Stimulated activated CD4-positive, alpha-beta T cell treated with anti-CD3 and anti-CD28 coated beads, Interleukin-2, amount 100 ng/mL, for 48 hours (primary cell): ENCODE data around the gene FCHSD1.
A peak's percentile ranks its signal among the peaks of the same experiment; 100 is the strongest.

Source experiments
- DNase-seq, 2 donors: peaks; one replicate each; pipeline ENCODE4 v3.0.0-alpha.2; 2020

FCHSD1 gene

DNA sequence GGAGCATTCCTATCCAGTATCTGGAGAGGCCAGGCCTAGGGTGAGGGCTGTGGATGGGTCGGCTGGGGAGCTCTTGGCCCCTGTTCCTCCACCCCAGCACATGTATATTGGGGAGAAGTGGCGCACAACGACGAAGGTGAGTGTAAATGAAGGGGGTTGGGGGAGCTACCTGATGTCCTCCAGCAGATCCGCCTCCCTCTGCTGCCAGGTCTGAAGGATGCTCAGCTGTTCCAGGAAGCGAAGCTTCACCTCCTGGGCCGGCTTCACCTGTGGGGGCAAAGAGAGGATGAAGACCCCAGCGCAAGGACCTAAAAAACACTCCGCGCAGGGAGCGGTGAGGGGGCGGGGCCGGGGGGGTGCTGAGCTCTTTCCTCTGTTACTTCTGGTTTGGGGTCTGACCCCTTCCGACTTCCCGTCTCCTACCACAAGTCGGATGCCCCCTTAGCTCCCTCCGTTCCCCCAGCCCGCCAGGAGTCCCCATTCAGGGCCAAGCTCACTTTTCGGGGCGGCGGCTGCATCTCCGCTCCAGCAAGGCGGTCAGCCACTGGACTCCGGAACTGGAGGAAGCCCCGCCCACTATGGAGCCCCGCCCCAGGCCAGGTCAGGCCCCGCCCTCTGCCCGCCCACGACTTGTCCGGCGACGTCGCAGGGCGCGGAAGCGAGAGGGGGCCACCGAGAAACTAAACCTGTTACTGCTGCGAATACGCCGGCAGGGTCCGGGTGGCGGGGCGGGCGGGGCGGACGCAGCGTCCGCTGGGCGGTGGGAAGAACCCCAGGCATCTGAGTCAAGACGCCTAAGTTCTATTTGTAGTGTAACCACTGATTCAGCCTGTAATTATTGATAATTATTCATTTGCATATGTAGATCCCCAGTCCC, at the start of gene FCHSD1:
Gene FCHSD1, minus strand, starts transcription at position 568 of the 877 bp plus-strand sequence. Its CDS starts 50 bp downstream, at position 518.
- peak; percentile 83 to 86 for DNase-seq

GRCh38 chr5:141697586-141697985, 46.4 kb upstream of the FCHSD1 start:
- DNase-seq: no peak

DNA sequence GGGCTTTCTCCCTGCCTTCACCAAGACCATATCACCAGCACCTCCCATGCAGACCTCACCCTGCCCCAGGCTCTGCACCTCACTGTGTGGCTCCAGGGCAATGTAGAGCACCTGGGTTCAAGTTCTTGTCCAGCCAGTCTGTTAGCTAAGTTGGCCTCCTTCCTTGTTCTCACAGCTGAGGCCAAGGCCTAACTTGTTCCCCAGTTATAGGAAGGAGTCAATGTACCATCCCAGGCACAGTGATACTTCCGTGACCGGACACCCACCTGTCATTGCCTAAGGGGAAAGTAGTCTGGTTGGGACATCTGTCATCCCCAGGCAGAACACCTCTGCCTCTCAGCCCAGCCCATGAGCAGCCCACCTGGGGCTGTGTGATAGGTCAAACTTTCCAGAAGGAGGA, 45.2 kb upstream of the FCHSD1 start:
- DNase-seq: no peak

GRCh38 chr5:141695627-141696215, 44.5 kb upstream of the FCHSD1 start:
- no peak for DNase-seq

DNA sequence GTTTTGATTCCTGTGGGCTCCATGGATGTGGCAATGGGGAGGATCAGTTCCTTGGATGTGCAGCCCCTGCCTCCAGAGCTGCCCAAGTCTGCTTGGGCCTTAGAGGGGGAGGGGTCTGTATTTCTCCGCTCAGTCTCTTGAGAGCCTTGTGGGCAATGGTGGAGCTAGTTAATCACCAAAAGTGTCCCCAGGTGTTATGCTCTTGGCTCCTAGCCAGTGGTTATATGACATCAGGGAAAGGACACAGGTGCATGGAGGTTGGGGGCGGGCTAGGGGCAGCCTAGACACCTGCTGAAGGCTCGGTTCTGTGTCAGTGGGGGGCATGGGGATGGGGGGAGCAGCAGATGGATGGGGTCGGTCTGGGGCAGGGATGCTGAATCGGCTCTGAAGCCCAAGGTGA, 43.3 kb upstream of the FCHSD1 start:
- DNase-seq: no peak

DNA sequence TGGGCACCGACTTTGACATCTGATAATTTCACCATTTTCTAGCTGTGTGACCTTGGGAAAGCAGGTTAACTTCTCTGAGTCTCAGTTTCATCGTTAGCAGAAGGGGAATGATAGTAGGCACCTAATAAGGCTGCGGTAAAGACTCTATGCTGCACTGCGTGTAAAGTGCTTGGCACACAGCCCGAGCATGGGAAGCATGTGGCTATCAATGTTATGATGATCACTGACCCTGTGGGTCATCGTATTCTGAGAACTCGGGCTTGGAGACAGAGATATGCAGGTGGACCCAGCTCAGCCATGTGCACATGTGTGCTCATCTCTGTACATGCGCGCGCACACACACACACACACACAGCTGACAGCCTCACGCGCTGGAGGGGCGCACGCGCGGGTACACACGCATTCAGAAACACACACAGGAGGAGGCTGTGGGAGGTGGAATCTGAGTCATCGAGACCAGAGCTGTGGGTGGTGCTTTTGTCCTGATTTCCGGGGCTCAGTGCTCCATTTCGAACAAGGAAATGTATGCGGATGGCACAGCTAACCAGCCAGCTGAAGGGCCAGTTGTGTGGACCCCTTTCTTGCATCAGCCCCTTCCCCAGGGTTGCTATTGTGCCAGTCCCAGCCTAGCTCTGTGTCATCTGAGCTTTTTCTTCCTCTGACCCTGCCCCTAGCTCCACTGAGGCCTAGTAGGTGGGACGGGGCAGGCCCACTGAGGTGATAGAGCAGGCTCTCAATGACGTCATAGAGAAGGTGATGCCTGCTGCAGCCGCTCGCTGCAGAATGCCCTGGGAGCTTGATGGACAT, 41.9 kb upstream of the FCHSD1 start:
- DNase-seq: peak; percentile 66 to 68

- no peak for DNase-seq
These were observed 41.3 kb upstream of the FCHSD1 start for GRCh38 chr5:141692533-141692888.

GRCh38 chr5:141691867-141692532, 40.8 kb upstream of the FCHSD1 start:
- DNase-seq: peak; percentile 94 to 97

DNA sequence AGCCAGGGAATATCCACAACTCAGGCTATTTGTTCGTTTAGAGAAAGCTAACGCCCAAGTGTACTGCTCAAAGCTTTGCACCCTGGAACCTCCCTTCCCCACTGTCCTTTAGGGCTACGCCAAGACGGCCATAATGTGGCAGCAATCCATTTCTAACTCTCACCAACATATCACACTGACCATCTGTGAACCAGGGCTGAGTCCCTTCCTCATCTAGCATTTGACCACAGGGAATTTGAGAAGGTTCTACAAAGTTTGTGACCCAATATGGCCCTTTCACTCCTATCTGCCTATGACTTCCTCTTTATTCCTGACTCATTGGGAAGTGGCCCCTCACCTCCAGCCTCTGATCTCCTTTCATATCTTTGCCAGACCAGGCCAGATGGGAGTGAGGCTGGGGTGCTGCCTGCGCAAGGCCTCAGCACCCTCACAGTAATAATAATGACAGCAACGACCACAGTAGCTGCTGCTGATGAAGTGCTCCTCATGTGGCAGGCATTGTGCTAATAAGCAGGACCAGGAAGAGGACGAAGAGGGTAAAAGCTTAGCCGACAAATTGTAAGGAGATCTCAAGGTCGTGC, 40.2 kb upstream of the FCHSD1 start:
- DNase-seq: no peak

- DNase-seq: no peak
These were observed 35.6 kb upstream of the FCHSD1 start for GRCh38 chr5:141686648-141687416.

DNA sequence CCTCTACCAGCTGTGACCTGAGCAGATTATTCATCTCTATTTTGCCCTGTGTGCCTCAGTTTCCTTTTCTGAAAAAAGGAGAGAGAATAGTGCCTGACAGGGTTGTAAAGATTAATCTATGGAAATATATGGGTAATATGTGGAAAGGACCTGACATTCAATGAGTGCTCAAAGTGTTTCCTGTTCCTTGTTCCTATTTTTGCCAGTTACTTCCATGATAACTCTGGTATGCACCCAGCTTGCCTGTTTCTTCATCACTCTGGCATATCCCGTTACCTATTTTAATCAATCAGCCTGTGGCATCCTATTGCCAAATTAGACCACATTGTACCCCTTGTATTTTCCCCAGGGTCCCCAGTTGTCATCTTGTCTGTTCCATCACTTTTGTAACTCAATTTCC, 34.4 kb upstream of the FCHSD1 start:
- DNase-seq: no peak

GRCh38 chr5:141683596-141684141, 32.5 kb upstream of the FCHSD1 start:
- DNase-seq: no peak

DNA sequence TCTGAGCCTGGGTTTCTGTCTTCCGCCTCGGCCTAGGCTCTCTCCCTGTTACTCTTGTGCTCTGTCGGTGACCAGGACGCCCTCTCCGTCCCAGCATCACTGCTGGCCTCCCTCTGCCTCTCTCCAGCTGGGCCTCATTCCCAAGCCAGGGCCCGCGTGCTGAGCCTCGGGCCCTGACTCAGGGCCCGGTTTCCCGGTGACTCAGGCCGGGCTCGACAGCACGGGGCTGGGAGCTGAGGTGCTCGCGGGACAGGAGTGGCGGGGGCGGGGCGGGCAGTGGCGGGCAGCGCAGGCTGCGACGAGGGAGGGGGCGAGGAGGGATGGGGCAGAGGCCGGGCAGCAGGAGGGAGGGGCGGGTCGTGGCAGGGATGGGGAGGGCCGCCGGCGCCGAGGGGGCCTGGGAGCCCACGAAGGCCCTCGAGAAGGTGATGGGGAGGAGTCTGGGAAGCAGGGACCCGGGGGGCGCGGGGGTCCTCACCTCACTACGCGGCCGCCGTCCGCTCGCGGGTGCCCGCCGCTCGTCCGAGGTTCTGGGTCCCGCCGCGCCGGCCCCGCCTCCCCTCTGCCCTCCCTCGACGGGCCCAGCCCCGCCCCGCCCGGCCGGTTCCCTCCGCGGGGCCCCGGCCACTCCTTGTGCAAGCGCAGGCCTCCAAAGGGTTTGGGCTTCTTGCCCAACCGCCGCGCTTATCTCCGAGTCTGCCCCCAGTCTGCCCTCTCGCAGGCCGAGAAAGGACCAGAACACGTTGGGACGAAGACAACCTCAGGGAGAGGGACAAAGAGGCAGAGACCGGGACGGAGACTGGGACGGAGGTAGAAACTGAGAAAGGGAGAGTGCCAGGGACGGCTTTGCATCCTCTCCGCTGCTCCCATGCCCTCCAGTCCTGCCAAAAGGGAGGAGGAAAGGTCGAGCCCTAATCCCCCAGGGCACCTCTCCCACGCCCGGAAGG, 30.8 kb upstream of the FCHSD1 start, which contains the start of gene ARAP3:
Gene ARAP3, minus strand, starts transcription at position 536 of the 947 bp plus-strand sequence. CDS start 1,744 bp downstream, outside the sequence.
- DNase-seq: peak; percentile 31 to 32

GRCh38 chr5:141681295-141681694, 30.1 kb upstream of the FCHSD1 start:
- DNase-seq: no peak

DNA sequence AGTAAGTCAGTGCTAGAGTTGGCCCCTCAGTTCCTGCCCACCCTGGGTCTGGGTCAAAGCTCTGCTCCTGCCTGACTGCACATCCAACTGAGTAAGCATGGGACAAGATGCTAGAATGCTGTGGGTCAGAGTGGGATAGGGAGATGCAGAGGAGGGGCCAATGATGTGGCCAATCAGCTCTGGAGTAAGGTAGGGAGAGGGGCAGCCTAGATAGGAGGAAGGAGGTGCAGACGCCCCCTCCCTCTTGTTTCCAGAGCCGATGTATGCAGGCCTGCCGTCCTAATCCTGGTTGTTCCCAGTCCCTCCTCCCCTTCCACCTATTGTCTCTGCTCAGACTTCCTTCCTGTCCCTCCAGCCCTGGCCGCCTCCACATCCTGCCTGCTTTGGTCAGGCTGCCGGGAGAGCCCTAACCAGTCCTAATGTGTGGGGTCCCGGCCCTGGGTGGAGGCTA, 29.6 kb upstream of the FCHSD1 start:
- DNase-seq: no peak

DNA sequence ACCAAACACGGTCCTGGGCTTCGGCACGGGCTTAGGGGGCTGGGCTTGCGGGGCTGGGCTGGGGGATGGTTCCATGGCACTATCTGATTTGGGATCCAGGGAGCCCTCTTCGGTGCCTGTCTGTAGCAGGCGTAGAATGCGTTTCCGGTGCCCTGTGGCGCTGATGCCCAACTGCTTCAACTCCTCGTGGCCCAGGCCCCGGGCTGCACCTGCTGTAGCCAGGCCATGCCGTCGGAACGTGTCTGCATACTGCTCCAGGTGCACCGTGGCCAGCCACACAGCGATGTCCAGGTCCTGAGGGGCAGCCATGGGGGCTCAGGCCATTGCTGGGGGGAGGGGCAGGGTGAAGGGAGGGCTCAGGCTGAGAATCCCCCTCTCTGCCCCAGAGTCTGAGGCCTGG, 29.0 kb upstream of the FCHSD1 start:
- no peak for DNase-seq

DNA sequence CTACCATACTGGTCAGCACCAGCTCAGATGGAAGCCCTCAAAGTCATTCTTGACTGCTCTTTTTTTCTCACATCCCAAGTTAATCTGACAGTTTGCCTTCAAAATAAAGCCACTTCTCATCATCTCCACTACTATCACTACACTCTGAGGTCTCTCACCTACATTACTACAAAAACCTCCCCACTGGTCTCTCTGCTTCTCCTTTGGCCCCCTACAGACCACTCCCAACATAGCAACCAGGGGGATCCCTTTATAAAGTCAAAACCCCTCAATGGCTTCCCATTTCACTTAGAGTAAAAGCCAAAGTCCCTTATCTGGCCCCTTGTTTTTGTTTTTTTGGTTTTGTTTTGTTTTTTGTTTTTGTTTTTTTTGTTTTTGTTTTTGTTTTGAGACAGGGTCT, 26.2 kb upstream of the FCHSD1 start:
- DNase-seq: no peak

GRCh38 chr5:141675672-141676071, 24.5 kb upstream of the FCHSD1 start:
- no peak for DNase-seq

- no peak for DNase-seq
These were observed 23.5 kb upstream of the FCHSD1 start for GRCh38 chr5:141674747-141675146.
